WTC11 (cell line): ENCODE measurements around the gene SULT1C2. TPM values are rescaled to one million over a fixed set of nuclear protein-coding genes. Genes with fewer than 3 reads are reported as not detected.

Source experiments
- ATAC-seq: fragments of 200-7000 bp; cut with Tn5 transposase; 2 replicates; pipeline ENCODE4 v1.10.0; 2021; ENCODE audit warnings: mild to moderate bottlenecking, moderate library complexity
- CTCF ChIA-PET: fragments of 300-600 bp; sonication (Branson Sonifier 250); formaldehyde crosslinking; loops from one replicate; lab custom pipeline; 2021; ENCODE audit warnings: antibody characterized with exemption; lab: Charles Lee
- POLR2A ChIA-PET: fragments of 350-600 bp; sonication (Branson Sonifier 250); formaldehyde crosslinking; loops from one replicate; lab custom pipeline; 2021; ENCODE audit warnings: antibody characterized with exemption; lab: Charles Lee
- DNase-seq: peaks from one replicate; pipeline ENCODE4 v3.0.0; 2021; ENCODE audit warnings: low spot score
- H3K27ac Mint-ChIP-seq: 2 replicates; pipeline ENCODE4 v1.8.0; 2021; ENCODE audit warnings: mixed read lengths
- H3K27me3 Mint-ChIP-seq: 2 replicates; pipeline ENCODE4 v1.8.0; 2021; ENCODE audit warnings: low read depth, mild to moderate bottlenecking, moderate library complexity, mixed read lengths
- H3K36me3 Mint-ChIP-seq: 2 replicates; pipeline ENCODE4 v1.8.0; 2021; ENCODE audit warnings: mixed read lengths
- H3K4me1 Mint-ChIP-seq: 2 replicates; pipeline ENCODE4 v1.8.0; 2022; ENCODE audit warnings: mixed read lengths
- H3K4me3 Mint-ChIP-seq: 2 replicates; pipeline ENCODE4 v1.8.0; 2021; ENCODE audit warnings: mild to moderate bottlenecking, moderate library complexity, mixed read lengths
- H3K9me3 Mint-ChIP-seq: 2 replicates; pipeline ENCODE4 v1.8.0; 2021; ENCODE audit warnings: mixed read lengths
- ATF1 ChIP-seq: sonication (generic); formaldehyde crosslinking; IDR thresholded peaks from 2 replicates; pipeline ENCODE4 v1.8.1; 2023; ENCODE audit warnings: mild to moderate bottlenecking, moderate library complexity, missing genetic modification reagents
- E2F4 ChIP-seq: sonication (generic); formaldehyde crosslinking; IDR thresholded peaks from 2 replicates; pipeline ENCODE4 v1.8.1; 2022; ENCODE audit warnings: low read depth, mild to moderate bottlenecking, moderate library complexity, missing genetic modification reagents, borderline replicate concordance
- EMX1 ChIP-seq: fragments of 250-450 bp; sonication (Bioruptor Pico); IDR thresholded peaks from 2 replicates; pipeline ENCODE4 v1.8.0; 2021; ENCODE audit warnings: mild to moderate bottlenecking
- FOXP1 ChIP-seq: sonication (generic); formaldehyde crosslinking; IDR thresholded peaks from 2 replicates; pipeline ENCODE4 v1.8.0; 2022; ENCODE audit warnings: missing genetic modification reagents, mild to moderate bottlenecking, moderate library complexity, borderline replicate concordance
- GRHL2 ChIP-seq: fragments of 250-450 bp; sonication (Bioruptor Pico); IDR thresholded peaks from 2 replicates; pipeline ENCODE4 v1.8.0; 2022; ENCODE audit warnings: mild to moderate bottlenecking, moderate library complexity; ENCODE audit not compliant: insufficient replicate concordance, severe bottlenecking
- GTF2I ChIP-seq: fragments of 250-450 bp; sonication (Bioruptor Pico); conservative IDR thresholded peaks from 2 replicates; pipeline ENCODE4 v1.4.0; 2021; ENCODE audit warnings: mild to moderate bottlenecking
- JAZF1 ChIP-seq: fragments of 250-450 bp; sonication (Bioruptor Pico); IDR thresholded peaks from 2 replicates; pipeline ENCODE4 v1.9.0; 2021; ENCODE audit warnings: moderate library complexity, mild to moderate bottlenecking, inconsistent platforms
- JUN ChIP-seq: sonication (generic); formaldehyde crosslinking; IDR thresholded peaks from 2 replicates; pipeline ENCODE4 v1.8.0; 2023; ENCODE audit warnings: mild to moderate bottlenecking, missing genetic modification reagents
- RELA ChIP-seq: sonication (generic); formaldehyde crosslinking; IDR thresholded peaks from 2 replicates; pipeline ENCODE4 v1.8.1; 2022; ENCODE audit warnings: missing genetic modification reagents, mild to moderate bottlenecking, borderline replicate concordance
- ZBTB43 ChIP-seq: sonication (generic); formaldehyde crosslinking; IDR thresholded peaks from 2 replicates; pipeline ENCODE4 v1.8.1; 2023; ENCODE audit warnings: mild to moderate bottlenecking, missing genetic modification reagents
- ZNF532 ChIP-seq: fragments of 250-450 bp; sonication (Bioruptor Pico); IDR thresholded peaks from 2 replicates; pipeline ENCODE4 v1.9.0; 2021; ENCODE audit warnings: mild to moderate bottlenecking, borderline replicate concordance
- total RNA-seq: library from RNA; stranded (reverse); gene quantifications from 3 replicates; pipeline ENCODE4 v1.2.3, GENCODE V29; 2021
- TF ChIP-seq, protein P1 (sequence below): sonication (generic); formaldehyde crosslinking; IDR thresholded peaks from 2 replicates; pipeline ENCODE4 v1.8.0; 2022; ENCODE audit warnings: mild to moderate bottlenecking, missing genetic modification reagents
- TF ChIP-seq, protein P2 (sequence below): sonication (generic); formaldehyde crosslinking; IDR thresholded peaks from 2 replicates; pipeline ENCODE4 v1.8.0; 2023; ENCODE audit warnings: mild to moderate bottlenecking, missing genetic modification reagents
- TF ChIP-seq, protein P3 (sequence below): fragments of 200-600 bp; IDR thresholded peaks from 2 replicates; pipeline ENCODE4 v1.8.0; 2022; ENCODE audit warnings: antibody characterized with exemption
- TF ChIP-seq, protein P4 (sequence below): sonication (generic); formaldehyde crosslinking; IDR thresholded peaks from 2 replicates; pipeline ENCODE4 v1.8.0; 2022; ENCODE audit warnings: mild to moderate bottlenecking, missing genetic modification reagents
- TF ChIP-seq, protein P5 (sequence below): sonication (generic); formaldehyde crosslinking; IDR thresholded peaks from 2 replicates; pipeline ENCODE4 v1.8.0; 2023; ENCODE audit warnings: missing genetic modification reagents, mild to moderate bottlenecking, borderline replicate concordance

The SULT1C2 gene
- total RNA-seq, 1 experiment from 2014 or later, result 2.2 TPM

DNA sequence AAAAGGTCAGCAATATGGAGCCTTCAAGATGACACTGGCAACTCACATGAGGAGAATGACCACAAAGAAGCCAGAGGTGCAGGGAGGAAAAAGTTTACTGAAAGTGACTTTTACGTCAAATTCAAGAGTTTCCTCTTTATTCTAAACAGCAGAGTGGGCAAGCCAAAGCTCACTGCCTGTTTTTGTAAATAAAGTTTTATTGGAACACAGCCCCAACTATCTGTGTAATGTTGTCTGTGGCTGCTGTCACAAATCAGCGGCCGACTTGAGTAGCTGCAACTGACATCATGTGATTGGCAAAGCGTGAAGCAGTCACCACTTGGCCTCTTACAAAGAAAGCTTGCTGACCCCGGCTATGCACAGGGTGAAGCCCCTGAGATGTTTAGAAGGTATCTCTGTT is 9.2 kb upstream of the SULT1C2 start (continued):
- TF ChIP-seq ZBTB43 (CRISPR knock-in tag), result no peak
- TF ChIP-seq RELA (CRISPR knock-in tag), result no peak

- CTCF ChIA-PET, result no interaction called here
- DNase-seq, result no peak
- peaks cover 14% of the 10 kb centered on the region for H3K9me3 Mint-ChIP-seq
- H3K27me3 Mint-ChIP-seq, result no peaks in the 10 kb centered on the region
- H3K4me3 Mint-ChIP-seq, result no peak overlapping the region
- TF ChIP-seq E2F4 (CRISPR knock-in tag) (no peak), ZNF532 (no peak), GTF2I (CRISPR knock-in tag) (no peak), GRHL2 (CRISPR knock-in tag) (no peak), ATF1 (CRISPR knock-in tag) (no peak), EMX1 (CRISPR knock-in tag) (no peak), FOXP1 (no peak), JAZF1 (no peak), JUN (CRISPR knock-in tag) (no peak)
- TF ChIP-seq, protein P1, sequence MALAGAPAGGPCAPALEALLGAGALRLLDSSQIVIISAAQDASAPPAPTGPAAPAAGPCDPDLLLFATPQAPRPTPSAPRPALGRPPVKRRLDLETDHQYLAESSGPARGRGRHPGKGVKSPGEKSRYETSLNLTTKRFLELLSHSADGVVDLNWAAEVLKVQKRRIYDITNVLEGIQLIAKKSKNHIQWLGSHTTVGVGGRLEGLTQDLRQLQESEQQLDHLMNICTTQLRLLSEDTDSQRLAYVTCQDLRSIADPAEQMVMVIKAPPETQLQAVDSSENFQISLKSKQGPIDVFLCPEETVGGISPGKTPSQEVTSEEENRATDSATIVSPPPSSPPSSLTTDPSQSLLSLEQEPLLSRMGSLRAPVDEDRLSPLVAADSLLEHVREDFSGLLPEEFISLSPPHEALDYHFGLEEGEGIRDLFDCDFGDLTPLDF (CRISPR knock-in tag), result no peak
- TF ChIP-seq, protein P2, sequence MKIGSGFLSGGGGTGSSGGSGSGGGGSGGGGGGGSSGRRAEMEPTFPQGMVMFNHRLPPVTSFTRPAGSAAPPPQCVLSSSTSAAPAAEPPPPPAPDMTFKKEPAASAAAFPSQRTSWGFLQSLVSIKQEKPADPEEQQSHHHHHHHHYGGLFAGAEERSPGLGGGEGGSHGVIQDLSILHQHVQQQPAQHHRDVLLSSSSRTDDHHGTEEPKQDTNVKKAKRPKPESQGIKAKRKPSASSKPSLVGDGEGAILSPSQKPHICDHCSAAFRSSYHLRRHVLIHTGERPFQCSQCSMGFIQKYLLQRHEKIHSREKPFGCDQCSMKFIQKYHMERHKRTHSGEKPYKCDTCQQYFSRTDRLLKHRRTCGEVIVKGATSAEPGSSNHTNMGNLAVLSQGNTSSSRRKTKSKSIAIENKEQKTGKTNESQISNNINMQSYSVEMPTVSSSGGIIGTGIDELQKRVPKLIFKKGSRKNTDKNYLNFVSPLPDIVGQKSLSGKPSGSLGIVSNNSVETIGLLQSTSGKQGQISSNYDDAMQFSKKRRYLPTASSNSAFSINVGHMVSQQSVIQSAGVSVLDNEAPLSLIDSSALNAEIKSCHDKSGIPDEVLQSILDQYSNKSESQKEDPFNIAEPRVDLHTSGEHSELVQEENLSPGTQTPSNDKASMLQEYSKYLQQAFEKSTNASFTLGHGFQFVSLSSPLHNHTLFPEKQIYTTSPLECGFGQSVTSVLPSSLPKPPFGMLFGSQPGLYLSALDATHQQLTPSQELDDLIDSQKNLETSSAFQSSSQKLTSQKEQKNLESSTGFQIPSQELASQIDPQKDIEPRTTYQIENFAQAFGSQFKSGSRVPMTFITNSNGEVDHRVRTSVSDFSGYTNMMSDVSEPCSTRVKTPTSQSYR, result no peak
- TF ChIP-seq, protein P3, sequence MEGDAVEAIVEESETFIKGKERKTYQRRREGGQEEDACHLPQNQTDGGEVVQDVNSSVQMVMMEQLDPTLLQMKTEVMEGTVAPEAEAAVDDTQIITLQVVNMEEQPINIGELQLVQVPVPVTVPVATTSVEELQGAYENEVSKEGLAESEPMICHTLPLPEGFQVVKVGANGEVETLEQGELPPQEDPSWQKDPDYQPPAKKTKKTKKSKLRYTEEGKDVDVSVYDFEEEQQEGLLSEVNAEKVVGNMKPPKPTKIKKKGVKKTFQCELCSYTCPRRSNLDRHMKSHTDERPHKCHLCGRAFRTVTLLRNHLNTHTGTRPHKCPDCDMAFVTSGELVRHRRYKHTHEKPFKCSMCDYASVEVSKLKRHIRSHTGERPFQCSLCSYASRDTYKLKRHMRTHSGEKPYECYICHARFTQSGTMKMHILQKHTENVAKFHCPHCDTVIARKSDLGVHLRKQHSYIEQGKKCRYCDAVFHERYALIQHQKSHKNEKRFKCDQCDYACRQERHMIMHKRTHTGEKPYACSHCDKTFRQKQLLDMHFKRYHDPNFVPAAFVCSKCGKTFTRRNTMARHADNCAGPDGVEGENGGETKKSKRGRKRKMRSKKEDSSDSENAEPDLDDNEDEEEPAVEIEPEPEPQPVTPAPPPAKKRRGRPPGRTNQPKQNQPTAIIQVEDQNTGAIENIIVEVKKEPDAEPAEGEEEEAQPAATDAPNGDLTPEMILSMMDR, result no peak
- TF ChIP-seq, protein P4, sequence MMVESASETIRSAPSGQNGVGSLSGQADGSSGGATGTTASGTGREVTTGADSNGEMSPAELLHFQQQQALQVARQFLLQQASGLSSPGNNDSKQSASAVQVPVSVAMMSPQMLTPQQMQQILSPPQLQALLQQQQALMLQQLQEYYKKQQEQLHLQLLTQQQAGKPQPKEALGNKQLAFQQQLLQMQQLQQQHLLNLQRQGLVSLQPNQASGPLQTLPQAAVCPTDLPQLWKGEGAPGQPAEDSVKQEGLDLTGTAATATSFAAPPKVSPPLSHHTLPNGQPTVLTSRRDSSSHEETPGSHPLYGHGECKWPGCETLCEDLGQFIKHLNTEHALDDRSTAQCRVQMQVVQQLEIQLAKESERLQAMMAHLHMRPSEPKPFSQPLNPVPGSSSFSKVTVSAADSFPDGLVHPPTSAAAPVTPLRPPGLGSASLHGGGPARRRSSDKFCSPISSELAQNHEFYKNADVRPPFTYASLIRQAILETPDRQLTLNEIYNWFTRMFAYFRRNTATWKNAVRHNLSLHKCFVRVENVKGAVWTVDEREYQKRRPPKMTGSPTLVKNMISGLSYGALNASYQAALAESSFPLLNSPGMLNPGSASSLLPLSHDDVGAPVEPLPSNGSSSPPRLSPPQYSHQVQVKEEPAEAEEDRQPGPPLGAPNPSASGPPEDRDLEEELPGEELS (CRISPR knock-in tag), result no peak
- TF ChIP-seq, protein P5, sequence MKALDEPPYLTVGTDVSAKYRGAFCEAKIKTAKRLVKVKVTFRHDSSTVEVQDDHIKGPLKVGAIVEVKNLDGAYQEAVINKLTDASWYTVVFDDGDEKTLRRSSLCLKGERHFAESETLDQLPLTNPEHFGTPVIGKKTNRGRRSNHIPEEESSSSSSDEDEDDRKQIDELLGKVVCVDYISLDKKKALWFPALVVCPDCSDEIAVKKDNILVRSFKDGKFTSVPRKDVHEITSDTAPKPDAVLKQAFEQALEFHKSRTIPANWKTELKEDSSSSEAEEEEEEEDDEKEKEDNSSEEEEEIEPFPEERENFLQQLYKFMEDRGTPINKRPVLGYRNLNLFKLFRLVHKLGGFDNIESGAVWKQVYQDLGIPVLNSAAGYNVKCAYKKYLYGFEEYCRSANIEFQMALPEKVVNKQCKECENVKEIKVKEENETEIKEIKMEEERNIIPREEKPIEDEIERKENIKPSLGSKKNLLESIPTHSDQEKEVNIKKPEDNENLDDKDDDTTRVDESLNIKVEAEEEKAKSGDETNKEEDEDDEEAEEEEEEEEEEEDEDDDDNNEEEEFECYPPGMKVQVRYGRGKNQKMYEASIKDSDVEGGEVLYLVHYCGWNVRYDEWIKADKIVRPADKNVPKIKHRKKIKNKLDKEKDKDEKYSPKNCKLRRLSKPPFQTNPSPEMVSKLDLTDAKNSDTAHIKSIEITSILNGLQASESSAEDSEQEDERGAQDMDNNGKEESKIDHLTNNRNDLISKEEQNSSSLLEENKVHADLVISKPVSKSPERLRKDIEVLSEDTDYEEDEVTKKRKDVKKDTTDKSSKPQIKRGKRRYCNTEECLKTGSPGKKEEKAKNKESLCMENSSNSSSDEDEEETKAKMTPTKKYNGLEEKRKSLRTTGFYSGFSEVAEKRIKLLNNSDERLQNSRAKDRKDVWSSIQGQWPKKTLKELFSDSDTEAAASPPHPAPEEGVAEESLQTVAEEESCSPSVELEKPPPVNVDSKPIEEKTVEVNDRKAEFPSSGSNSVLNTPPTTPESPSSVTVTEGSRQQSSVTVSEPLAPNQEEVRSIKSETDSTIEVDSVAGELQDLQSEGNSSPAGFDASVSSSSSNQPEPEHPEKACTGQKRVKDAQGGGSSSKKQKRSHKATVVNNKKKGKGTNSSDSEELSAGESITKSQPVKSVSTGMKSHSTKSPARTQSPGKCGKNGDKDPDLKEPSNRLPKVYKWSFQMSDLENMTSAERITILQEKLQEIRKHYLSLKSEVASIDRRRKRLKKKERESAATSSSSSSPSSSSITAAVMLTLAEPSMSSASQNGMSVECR (CRISPR knock-in tag), result no peak
- POLR2A ChIA-PET, result no interaction called here
- H3K4me1 Mint-ChIP-seq, result no peaks in the 10 kb centered on the region
- H3K36me3 Mint-ChIP-seq, result 0 out of 2 replicates have a peak, but pooled peaks cover 2% of the 10 kb centered on the region
- ATAC-seq, result no peak
- H3K27ac Mint-ChIP-seq, result no peak overlapping the region
Measured at GRCh38 chr2:108280466-108280865, 8.2 kb upstream of the SULT1C2 start.
